Stimulated activated CD8-positive, alpha-beta memory T cell treated with anti-CD3 and anti-CD28 coated beads, Interleukin-12 subunit alpha, Interleukin-12 subunit beta, amount 100 ng/mL, for 24 hours (primary cell): ENCODE results near the gene CA11.

Source experiments
- DNase-seq: peaks from one replicate; pipeline ENCODE4 v3.0.0-alpha.2; 2020; ENCODE audit errors: extremely low read depth

Gene CA11

DNA sequence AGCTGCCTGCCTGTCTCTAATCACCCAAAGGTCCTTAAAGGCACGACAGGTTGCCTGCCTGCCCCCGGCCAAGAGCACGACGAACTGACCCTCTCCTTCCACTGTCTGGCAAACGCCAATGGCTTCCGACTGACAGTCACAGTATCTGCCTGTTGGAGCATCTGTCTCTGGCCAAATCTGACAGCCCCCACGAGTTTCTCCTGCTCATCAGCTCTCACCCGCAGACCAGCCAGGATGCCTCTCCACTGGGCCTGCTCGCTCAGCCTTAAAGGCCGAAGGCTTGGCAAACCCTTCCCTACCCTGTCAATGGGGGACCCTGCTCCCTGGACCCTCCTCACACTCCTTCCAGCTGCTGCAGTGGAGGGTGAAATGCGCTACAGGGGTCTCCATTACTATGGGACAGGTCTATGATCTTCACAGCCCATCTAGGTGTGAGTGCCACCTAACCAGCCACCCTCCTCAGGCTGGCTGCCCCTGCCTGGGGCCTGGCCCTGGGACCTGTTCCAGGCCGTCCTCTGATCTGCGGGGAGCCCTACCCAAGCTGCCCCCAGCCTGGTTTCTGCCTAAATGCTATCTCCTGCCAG lies 32.0 kb downstream of the CA11 start:
- no peak for DNase-seq

- DNase-seq: no peak
Measured at GRCh38 chr19:48613024-48613851, 32.7 kb downstream of the CA11 start.

DNA sequence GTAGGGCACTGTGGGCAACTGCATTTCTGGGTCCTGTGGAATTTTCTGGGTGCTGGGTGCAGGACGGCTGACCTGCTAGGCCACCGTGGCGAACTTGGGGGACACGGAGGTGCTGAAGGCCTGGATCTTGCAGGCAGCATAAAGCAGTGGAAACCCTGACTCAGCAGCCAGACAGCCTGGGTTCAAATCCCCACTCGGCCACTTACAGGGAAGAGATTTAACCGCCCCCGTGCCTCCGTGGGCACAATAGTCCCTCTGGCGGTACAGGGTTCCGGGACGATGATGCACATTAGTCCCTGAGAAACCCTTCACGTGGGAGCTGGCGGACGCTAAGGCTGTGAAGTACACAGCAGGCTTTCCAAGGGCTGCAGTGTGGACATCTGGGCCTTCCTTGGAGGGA lies 34.1 kb downstream of the CA11 start:
- DNase-seq: no peak

DNA sequence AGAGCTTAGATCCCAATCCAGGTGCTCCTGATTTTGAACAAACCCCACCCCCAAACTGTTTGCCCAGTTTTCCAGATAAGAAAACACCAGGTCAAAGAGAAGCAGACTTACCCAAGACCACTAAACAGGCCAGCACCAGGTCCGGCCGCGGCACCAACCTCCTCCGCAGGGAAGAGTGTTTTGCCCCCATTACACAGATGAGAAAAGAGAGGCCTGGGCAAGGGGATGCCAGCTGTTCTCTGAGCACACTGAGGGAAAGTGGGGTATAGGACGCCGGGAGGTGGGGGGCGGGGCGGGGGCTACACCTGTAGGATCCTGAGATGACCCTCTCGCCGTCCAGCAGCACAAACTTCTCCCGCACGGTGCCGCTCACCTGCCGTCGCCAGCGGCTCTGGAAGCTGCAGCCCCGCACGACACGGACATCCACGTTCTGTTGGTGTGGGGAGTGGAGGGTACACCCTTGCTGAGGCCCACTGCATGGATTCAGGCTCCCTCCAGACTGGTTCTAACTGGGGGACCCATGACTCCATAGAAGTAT lies 36.3 kb downstream of the CA11 start:
- no peak for DNase-seq

- no peak for DNase-seq
Measured at GRCh38 chr19:48608798-48609263, 37.2 kb downstream of the CA11 start.

GRCh38 chr19:48607359-48607755 lies 38.6 kb downstream of the CA11 start:
- no peak for DNase-seq

DNA sequence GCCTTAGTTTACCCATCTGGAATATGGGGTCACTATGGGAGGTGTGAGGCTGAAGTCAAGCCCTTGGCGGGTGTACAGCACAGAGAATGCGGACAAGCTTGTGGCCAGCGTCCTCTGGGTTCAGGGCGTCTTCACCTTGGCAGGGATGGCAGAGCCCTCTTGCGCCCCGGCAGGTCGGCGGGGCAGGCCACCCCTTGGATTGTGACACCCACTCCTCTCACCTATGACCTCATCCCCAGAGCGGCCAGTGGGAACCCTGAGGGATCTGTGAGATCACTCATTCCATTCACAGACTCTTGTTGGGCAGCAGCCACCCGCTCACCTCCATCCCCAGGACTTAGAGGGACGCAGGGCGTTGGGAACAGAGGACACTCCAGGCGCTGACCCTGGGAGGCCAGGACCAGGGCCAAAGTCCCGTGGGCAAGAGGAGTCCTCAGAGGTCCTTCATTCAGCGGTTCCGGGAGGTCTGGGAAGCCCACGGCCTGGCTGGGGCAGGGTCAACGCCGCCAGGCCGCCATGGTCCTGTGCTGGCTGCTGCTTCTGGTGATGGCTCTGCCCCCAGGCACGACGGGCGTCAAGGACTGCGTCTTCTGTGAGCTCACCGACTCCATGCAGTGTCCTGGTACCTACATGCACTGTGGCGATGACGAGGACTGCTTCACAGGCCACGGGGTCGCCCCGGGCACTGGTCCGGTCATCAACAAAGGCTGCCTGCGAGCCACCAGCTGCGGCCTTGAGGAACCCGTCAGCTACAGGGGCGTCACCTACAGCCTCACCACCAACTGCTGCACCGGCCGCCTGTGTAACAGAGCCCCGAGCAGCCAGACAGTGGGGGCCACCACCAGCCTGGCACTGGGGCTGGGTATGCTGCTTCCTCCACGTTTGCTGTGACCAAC lies 39.3 kb downstream of the CA11 start, which contains the start of gene SPACA4:
TSS of gene SPACA4 (plus strand) at position 280 of the 896 bp plus-strand sequence. CDS start at position 517, 237 bp downstream.
- DNase-seq: no peak

DNA sequence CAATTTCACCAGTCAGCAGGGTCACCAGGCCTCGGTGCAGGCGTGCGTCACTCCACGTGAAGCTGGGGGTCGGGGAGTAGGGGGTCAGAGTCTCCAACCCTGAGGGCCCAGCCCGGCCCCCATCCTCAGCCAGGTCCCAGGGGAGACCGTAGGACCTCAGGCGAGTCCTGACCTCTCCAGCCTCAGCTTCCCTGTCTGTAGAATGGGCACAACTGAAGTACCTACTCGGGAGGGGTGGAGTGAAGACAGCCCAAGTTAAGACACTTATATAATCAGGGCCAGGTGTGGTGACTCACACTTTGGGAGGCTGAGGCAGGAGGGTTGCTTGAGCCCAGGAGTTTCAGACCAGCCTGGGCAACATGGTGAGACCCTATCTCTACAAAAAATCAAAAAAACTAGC lies 42.1 kb downstream of the CA11 start:
- no peak for DNase-seq

DNA sequence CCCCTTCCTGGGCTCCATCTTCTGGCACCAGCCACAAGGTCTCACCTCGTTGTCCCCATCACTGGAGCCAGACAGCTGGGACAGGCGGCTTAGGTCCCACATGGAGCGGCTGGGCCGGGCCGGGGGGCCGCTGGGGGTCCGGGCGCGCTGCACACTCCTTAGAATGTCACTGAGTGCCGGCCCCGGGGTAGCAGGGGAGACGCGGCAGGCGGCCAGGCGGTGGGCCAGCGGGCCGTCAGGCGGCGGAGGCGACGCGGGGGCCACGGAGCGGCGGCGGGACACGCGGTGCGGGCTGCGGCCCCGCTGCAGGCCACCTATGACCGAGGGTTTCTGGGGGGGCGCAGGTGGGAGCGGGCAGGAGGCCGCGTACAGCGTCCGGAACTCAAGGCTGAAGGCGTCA lies 42.5 kb downstream of the CA11 start:
- DNase-seq: no peak

GRCh38 chr19:48603001-48603400 lies 43.0 kb downstream of the CA11 start:
- DNase-seq: no peak

DNA sequence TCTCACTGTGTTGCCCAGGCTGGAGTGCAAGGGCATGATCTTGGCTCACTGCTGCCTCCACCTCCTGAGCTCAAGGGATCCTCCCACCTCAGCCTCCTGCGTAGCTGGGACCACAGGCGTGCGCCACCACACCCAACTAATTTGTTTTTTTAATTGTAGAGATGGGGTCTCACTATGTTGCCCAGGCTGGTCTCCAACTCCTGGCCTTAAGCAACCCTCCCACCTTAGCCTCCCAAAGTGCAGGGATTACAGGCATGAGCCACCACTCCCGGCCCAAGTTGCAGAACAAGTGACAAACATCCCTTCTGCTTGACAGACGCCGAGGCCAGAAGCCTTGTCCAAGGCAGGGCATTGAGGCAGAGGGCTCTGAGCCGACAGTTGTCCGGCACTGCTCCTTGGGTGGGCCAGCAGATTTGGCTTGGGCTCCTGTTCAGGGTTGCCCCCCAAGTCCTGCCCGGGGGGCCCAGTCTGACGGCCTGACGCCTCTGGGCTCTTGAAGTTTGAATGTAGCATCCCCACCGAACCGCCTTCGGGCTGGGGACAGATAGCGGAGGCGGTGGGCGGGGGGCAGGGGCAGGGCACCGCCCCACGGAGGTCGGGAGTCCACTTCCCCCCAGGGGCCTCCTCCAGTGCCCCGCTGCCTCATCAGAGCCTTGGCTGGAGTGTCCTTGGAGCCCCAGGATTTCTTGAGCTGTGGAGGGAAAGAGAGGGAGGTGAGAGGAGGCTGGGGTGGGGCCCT lies 45.1 kb downstream of the CA11 start:
- no peak for DNase-seq

DNA sequence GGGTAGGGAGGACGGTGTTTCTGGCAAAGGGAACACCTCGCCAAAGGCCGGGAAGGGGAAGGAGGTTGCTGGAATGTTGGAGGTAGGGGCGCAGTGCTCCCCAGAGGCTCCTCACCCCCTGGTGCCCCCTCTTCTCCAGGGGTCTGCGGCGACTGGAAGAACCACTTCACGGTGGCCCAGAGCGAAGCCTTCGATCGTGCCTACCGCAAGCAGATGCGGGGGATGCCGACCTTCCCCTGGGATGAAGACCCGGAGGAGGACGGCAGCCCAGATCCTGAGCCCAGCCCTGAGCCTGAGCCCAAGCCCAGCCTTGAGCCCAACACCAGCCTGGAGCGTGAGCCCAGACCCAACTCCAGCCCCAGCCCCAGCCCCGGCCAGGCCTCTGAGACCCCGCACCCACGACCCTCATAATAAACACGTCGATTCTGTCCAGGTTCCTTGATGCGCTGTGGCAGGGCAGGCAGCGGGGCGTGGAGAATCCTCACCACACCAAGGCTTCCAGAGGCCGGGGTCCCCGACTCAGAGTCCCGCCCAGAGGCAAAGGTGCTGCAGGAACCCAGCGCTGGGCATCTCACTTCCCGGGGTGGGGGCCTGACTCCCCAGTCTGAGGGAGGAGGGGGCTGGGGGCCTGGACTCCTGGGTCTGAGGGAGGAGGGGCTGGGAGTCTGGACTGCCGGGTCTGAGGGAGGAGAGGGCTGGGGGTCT lies 46.8 kb downstream of the CA11 start:
- no peak for DNase-seq

DNA sequence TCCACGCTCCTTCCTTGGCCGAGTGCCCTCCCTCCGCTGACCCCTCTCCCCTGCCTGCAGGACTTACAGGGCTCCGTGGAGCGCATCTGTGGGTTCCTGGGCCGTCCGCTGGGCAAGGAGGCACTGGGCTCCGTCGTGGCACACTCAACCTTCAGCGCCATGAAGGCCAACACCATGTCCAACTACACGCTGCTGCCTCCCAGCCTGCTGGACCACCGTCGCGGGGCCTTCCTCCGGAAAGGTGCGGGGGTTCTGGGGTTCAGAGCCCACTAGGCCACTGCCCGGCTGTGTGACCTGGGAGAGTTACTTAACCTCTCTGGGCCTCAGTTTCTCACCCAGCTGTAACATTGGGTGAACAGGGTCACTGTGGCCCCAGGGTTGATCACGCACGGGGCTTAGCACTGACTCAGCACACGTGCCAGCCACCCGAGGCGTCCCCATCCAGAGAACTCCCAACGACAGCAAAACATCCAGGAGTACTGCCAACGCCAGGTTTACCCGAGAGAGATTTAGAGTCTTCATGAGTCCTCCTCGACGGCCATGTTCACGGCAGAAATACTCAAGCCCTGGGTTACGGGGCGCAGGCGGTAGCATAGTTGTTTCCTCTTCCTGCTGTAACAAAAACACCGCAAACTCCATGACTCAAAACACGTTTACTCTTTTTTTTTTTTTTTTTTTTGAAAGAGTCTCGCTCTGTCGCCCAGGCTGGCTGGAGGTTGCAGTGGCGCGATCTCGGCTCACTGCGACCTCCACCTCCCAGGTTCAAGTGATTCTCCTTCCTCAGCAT lies 49.1 kb downstream of the CA11 start:
- DNase-seq: no peak

GRCh38 chr19:48596237-48596636 lies 49.8 kb downstream of the CA11 start:
- no peak for DNase-seq

- no peak for DNase-seq
Measured at GRCh38 chr19:48595833-48596232, 50.2 kb downstream of the CA11 start.

- no peak for DNase-seq
Measured at GRCh38 chr19:48595171-48595570, 50.8 kb downstream of the CA11 start.

GRCh38 chr19:48591021-48591420 lies 55.0 kb downstream of the CA11 start:
- no peak for DNase-seq

GRCh38 chr19:48588670-48589401 lies 57.2 kb downstream of the CA11 start:
- DNase-seq: peak; percentile 66
